Gastroesophageal sphincter (tissue), 3 donors: ENCODE measurements around the gene MOB1B.

ENCODE experiments used
- CTCF ChIP-seq, 4 experiments: fragments of 200-600 bp in 2 of 4; fragments of 450-650 bp in 2 of 4; sonication (generic) in 1 of 4; IDR thresholded peaks; one replicate each; pipeline ENCODE4 v1.5.1; 2017 to 2019; ENCODE audit warnings: antibody characterized with exemption in 4 of 4, mild to moderate bottlenecking in 2 of 4, moderate library complexity in 2 of 4
- EP300 ChIP-seq: sonication (generic); formaldehyde crosslinking; IDR thresholded peaks from one replicate; pipeline ENCODE4 v1.6.1; 2017; ENCODE audit warnings: antibody characterized with exemption, mild to moderate bottlenecking
- POLR2A ChIP-seq, 2 donors: fragments of 450-650 bp; IDR thresholded peaks; one replicate each; pipeline ENCODE4 v1.6.1; 2017; ENCODE audit warnings: antibody characterized with exemption in 2 of 2, mild to moderate bottlenecking in 2 of 2, moderate library complexity in 1 of 2

- TF ChIP-seq CTCF (IDR thresholded peaks at IDR 0.05), result no peak
- no peak for TF ChIP-seq POLR2A (IDR thresholded peaks at IDR 0.05)
- no peak for TF ChIP-seq EP300
Observed at GRCh38 chr4:70915036-70915815, 13.1 kb downstream of the MOB1B start.
